Measurements from ENCODE around the gene RMDN2. TPM values are rescaled to one million over a fixed set of nuclear protein-coding genes. Genes with fewer than 3 reads are reported as not detected.

RMDN2 gene
- total and polyA plus RNA-seq, 11 donors, result 2.7 to 7.2 (median 5.7) TPM

DNA sequence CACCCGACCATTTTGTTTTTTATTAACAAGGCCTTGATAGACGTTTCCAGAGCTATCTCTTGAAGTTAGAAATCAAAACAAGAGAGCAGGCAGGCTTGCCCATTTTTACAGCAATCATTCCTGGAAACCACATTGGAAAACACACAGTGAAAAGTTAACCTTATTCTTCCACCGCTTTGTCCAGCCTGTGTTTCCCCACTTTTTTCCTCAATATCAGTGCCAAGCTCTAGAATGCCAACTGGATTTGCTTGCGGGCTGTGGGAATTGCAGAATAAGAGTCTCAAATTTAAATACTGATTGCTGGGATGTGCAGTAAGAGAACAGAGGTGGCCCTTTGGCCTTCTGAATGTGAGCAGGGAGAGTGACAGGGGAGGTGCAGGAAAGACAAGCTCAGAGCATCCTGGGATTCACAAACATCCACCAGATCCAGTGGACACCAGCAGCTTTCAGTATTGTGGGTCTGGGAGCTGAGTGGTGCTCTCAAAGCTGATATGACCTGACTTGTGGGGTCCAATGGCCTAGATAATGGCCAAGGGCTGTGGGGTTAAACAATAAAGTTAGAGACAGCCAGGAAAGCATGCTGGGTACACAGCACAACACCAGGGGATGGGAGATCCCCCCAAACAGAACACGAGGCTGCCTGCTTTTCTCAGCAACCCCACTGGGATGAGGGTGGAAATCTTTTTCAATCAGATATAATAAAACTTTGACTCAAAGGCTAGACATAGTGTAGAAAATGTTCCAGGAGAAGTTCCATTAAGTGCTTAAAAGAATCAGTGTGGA is 135.3 kb downstream of the RMDN2 start:
- H3K9me3 ChIP-seq, result no peaks in the 10 kb centered on the region
- intact Hi-C loops (cut with DNase I), result loop anchor here in 1 of 10 donors (10.0 kb wide), 1 partner anchor 76 kb away; no protein-coding TSS in a partner anchor
- no peaks in the 10 kb centered on the region for H3K36me3 ChIP-seq
- no peak overlapping the region for H3K27ac ChIP-seq
- no peak for TF ChIP-seq POLR2A (IDR thresholded peaks at IDR 0.05)
- TF ChIP-seq, protein P1, sequence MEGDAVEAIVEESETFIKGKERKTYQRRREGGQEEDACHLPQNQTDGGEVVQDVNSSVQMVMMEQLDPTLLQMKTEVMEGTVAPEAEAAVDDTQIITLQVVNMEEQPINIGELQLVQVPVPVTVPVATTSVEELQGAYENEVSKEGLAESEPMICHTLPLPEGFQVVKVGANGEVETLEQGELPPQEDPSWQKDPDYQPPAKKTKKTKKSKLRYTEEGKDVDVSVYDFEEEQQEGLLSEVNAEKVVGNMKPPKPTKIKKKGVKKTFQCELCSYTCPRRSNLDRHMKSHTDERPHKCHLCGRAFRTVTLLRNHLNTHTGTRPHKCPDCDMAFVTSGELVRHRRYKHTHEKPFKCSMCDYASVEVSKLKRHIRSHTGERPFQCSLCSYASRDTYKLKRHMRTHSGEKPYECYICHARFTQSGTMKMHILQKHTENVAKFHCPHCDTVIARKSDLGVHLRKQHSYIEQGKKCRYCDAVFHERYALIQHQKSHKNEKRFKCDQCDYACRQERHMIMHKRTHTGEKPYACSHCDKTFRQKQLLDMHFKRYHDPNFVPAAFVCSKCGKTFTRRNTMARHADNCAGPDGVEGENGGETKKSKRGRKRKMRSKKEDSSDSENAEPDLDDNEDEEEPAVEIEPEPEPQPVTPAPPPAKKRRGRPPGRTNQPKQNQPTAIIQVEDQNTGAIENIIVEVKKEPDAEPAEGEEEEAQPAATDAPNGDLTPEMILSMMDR (IDR thresholded peaks at IDR 0.05), result no peak
- DNase-seq, result no peak
- H3K27me3 ChIP-seq, result no peaks in the 10 kb centered on the region
- 77 to 81% (median 80%) methylated on average over 5 of the region's 5 CpGs for WGBS, 4 donors
- H3K4me3 ChIP-seq, result no peak overlapping the region
- H3K4me1 ChIP-seq, result peaks cover 0 to 7% (median 0%) of the 10 kb centered on the region in 12 donors
- ATAC-seq, result no peak

DNA sequence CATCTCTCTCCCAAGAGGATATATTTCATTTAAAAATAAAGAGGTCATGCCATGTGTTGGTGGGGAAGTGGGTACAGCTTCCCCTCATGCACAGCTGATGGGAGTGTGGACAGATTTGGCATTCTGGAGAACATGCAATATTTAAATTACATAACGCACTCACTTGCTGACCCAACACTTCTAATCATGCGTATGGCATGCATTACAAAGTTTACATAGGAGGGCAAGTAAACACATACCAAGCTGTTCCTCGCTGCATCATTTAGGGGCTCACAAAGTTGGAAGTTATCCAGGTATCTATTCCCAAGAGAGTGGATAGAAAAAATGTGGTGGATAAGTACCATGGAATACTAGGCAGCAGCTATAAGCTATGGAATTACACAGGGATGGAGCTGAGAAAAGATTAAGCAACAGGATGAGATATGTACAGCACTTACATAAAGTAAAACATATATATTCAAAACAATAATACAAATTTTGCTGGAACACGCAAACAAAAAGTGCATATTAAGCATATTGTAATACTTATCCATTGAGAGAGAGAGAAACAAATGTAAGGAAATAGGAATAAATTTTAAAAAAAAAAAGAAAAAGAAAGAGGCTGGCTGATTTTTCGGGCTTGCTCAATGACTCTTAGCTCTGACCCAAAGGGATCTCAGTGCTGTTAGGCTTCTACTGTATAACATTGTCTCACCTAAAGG is 139.9 kb downstream of the RMDN2 start:
- ATAC-seq (peak in 1 of 4 donors; percentile 13), DNase-seq (no peak)
- no peak overlapping the region for H3K27ac ChIP-seq
- no peaks in the 10 kb centered on the region for H3K27me3 ChIP-seq
- TF ChIP-seq POLR2A (IDR thresholded peaks at IDR 0.05), result no peak
- TF ChIP-seq, protein P1 (IDR thresholded peaks at IDR 0.05), result no peak
- no peak overlapping the region for H3K4me3 ChIP-seq
- WGBS, 4 donors, result 90 to 92% (median 90%) methylated on average over 5 of the region's 5 CpGs
- H3K4me1 ChIP-seq, result peaks cover 0 to 12% (median 0%) of the 10 kb centered on the region in 12 donors
- intact Hi-C loops (cut with DNase I), result loop anchor here in 1 of 10 donors (10.0 kb wide), 1 partner anchor 80 kb away; no protein-coding TSS in a partner anchor
- H3K36me3 ChIP-seq, result peaks cover 0 to 18% (median 2%) of the 10 kb centered on the region in 9 donors
- no peaks in the 10 kb centered on the region for H3K9me3 ChIP-seq

DNA sequence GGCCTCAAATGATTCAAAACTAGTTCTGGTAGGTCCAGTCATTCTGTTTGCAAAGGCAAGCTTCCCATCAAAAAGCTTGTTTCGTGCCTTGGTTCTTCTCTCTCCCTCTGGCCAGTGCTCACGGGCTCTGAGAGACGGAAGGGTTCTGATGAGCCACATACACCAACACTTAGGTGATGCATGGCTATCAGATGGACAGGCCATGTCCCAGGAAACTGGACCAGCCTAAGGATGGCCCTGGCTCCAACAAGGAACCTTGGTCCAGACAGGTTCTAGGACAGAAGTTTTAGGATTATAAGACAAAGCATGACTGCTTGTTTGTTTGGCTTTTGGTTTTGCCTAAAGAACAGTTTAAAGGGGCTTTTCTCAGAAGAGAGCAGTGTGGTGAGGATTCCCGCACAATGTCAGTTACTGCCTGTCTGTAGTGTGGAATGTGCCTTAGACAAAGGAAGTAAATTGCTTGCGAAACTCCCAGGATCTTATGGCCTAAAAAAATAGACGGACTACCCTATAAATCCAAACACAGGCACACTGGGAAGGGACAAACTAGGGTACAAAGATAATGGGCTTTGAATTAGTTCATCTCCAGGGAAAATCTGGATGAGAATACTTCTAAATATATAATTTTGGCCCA is 140.5 kb downstream of the RMDN2 start:
- intact Hi-C loops (cut with DNase I), result loop anchor here in 1 of 10 donors (10.0 kb wide), 1 partner anchor 81 kb away; no protein-coding TSS in a partner anchor
- Histone ChIP-seq H3K27me3 (no peaks in the 10 kb centered on the region), H3K27ac (peak overlapping the region in 2 of 12 donors; percentile 1 to 17), H3K9me3 (no peaks in the 10 kb centered on the region), H3K4me1 (peaks cover 0 to 12% (median 0%) of the 10 kb centered on the region in 12 donors), H3K36me3 (peaks cover 0 to 23% (median 9%) of the 10 kb centered on the region in 9 donors), H3K4me3 (no peak overlapping the region)
- ATAC-seq (peak in 2 of 4 donors; percentile 16 to 33), DNase-seq (no peak)
- TF ChIP-seq, protein P1 (IDR thresholded peaks at IDR 0.05), result no peak
- no peak for TF ChIP-seq POLR2A (IDR thresholded peaks at IDR 0.05)
- 85 to 93% (median 89%) methylated on average over 6 of the region's 6 CpGs for WGBS, 4 donors
